Measurements from ENCODE around the gene BANF2. TPM values are rescaled to one million over a fixed set of nuclear protein-coding genes. Genes with fewer than 3 reads are reported as not detected.

Gene BANF2
- total RNA-seq, 1 experiment from 2014 or later, result not detected

GRCh38 chr20:17668432-17668831 is 31.3 kb upstream of the BANF2 start:
- no TSS peak for BruUV-seq (replicated peaks)
- Histone ChIP-seq H3K4me3 (replicated peaks in 1 of 2; ENCODE audit: low read depth in 1 of 2, low read length in 2 of 2) (no peak overlapping the region), H3K4me1 (ENCODE audit: control insufficient read depth in 1 of 2, insufficient read depth in 2 of 2, low read length in 2 of 2) (no peaks in the 10 kb centered on the region), H2AFZ (ENCODE audit: low read depth, low read length, poor library complexity, severe bottlenecking) (no peak overlapping the region), H3K79me2 (ENCODE audit: insufficient read depth, low read length) (peaks cover 90% of the 10 kb centered on the region), H3K27ac (ENCODE audit: low read depth, low read length) (no peak overlapping the region), H4K20me1 (ENCODE audit: insufficient read depth) (no peaks in the 10 kb centered on the region; the same call in 1 of the 2 replicates), H3K9ac (ENCODE audit: low read length) (no peak overlapping the region), H3K9me2 (ENCODE audit: insufficient read depth) (no peaks in the 10 kb centered on the region), H3K9me3 (ENCODE audit: control insufficient read depth in 1 of 2, insufficient read depth in 1 of 2, low read depth in 1 of 2, low read length in 2 of 2) (no peaks in the 10 kb centered on the region), H3K27me3 (ENCODE audit: insufficient read depth, low read length) (no peaks in the 10 kb centered on the region), H3K36me3 (ENCODE audit: control insufficient read depth in 1 of 2, insufficient read depth in 2 of 2, low read length in 2 of 2) (peaks cover 2 to 10% of the 10 kb centered on the region in 2 experiments; a peak in 1 of 4 replicates), H3K4me2 (ENCODE audit: low read length) (no peak overlapping the region)
- ChIA-PET POLR2A (no interaction called here), CTCF (interaction anchor here (1.6 kb wide), 1 partner anchor 14 kb away, joined by 4 read pairs; no protein-coding TSS in a partner anchor), RAD21 (ENCODE audit: low non-redundant PET in 1 of 2, low total read pairs in 2 of 2, uncharacterized antibody in 2 of 2, unreplicated experiment in 2 of 2) (no interaction called here)
- DNase-seq (ENCODE audit: low read depth, low spot score) (no peak), ATAC-seq (no peak)
- intact Hi-C loops (cut with micrococcal nuclease), result no loop called here
- TF ChIP-seq CEBPB (IDR thresholded peaks at IDR 0.05; ENCODE audit: low read depth), result no peak
- TF ChIP-seq POLR2AphosphoS5 (IDR thresholded peaks at IDR 0.05; ENCODE audit: low read depth, low read length), result no peak
- no peak for TF ChIP-seq RAD21 (IDR thresholded peaks at IDR 0.05; ENCODE audit: low read depth)
- no peak for TF ChIP-seq SRF (IDR thresholded peaks at IDR 0.05; ENCODE audit: low read depth)
- no peak for TF ChIP-seq CTCF (IDR thresholded peaks at IDR 0.05 in 2 of 3, conservative IDR thresholded peaks at IDR 0.05 in 1 of 3; ENCODE audit: borderline replicate concordance in 1 of 3, insufficient read depth in 1 of 3, low read depth in 2 of 3, low read length in 2 of 3)
- no peak for TF ChIP-seq EGR1 (IDR thresholded peaks at IDR 0.05; ENCODE audit: low read depth)
- no peak for TF ChIP-seq FOSL1 (IDR thresholded peaks at IDR 0.05; ENCODE audit: low read depth)
- TF ChIP-seq CBX3 (IDR thresholded peaks at IDR 0.05; ENCODE audit: low read depth), result no peak
- no peak for TF ChIP-seq ATF3 (IDR thresholded peaks at IDR 0.05)
- TF ChIP-seq ZFX (IDR thresholded peaks at IDR 0.05), result no peak
- no peak for TF ChIP-seq SP1 (IDR thresholded peaks at IDR 0.05; ENCODE audit: low read depth)
- TF ChIP-seq ZNF274 (IDR thresholded peaks at IDR 0.05; ENCODE audit: low read depth, low read length), result no peak
- TF ChIP-seq ZBTB33 (IDR thresholded peaks at IDR 0.05; ENCODE audit: extremely low read depth, insufficient replicate concordance, low read length), result no peak
- no peak for TF ChIP-seq EZH2 (IDR thresholded peaks at IDR 0.05)
- TF ChIP-seq ELF1 (IDR thresholded peaks at IDR 0.05; ENCODE audit: borderline replicate concordance, low read depth), result no peak
- TF ChIP-seq SIN3A (IDR thresholded peaks at IDR 0.05; ENCODE audit: low read depth), result no peak
- TF ChIP-seq TCF7L2 (IDR thresholded peaks at IDR 0.05; ENCODE audit: borderline replicate concordance, extremely low read depth, insufficient read depth, insufficient read length), result no peak
- TF ChIP-seq REST (IDR thresholded peaks at IDR 0.05; ENCODE audit: low read depth), result no peak
- TF ChIP-seq EZH2phosphoT487 (IDR thresholded peaks at IDR 0.05; ENCODE audit: borderline replicate concordance), result no peak
- no peak for TF ChIP-seq POLR2A (IDR thresholded peaks at IDR 0.05; ENCODE audit: borderline replicate concordance, extremely low read depth, insufficient read depth, insufficient read length)

Measured in HCT116 (cell line).